OCI-LY1 (cell line): ENCODE data around the gene PLEKHG3.

Source experiments
- H2AFZ ChIP-seq: fragments of 200-600 bp; sonication (generic), shearing (Covaris generic); 2 replicates; pipeline ENCODE4 v1.6.0; 2014; ENCODE audit warnings: antibody characterized with exemption, mild to moderate bottlenecking, low read length
- H3F3A ChIP-seq: fragments of 200-600 bp; sonication (generic), shearing (Covaris generic); 2 replicates; pipeline ENCODE4 v1.6.0; 2014; ENCODE audit warnings: mild to moderate bottlenecking, antibody characterized with exemption, low read length, moderate library complexity; ENCODE audit not compliant: insufficient read depth
- H3K27ac ChIP-seq: fragments of 200-600 bp; sonication (generic); 2 replicates; pipeline ENCODE4 v1.5.1; 2014; ENCODE audit warnings: low read length, mixed run types, mild to moderate bottlenecking, low read depth; ENCODE audit not compliant: poor library complexity, severe bottlenecking
- H3K27me3 ChIP-seq: fragments of 200-600 bp; sonication (generic); 2 replicates; pipeline ENCODE4 v1.6.0; 2014; ENCODE audit warnings: antibody characterized with exemption, mild to moderate bottlenecking, low read length, moderate library complexity; ENCODE audit not compliant: insufficient read depth
- H3K36me3 ChIP-seq: fragments of 200-600 bp; sonication (generic); 2 replicates; pipeline ENCODE4 v1.6.1; 2014; ENCODE audit warnings: mild to moderate bottlenecking, antibody characterized with exemption, low read length, moderate library complexity, mixed read lengths; ENCODE audit not compliant: insufficient read depth
- H3K4me1 ChIP-seq: fragments of 200-600 bp; sonication (generic); 2 replicates; pipeline ENCODE4 v1.5.1; 2014; ENCODE audit warnings: mild to moderate bottlenecking, low read length, moderate library complexity; ENCODE audit not compliant: insufficient read depth, severe bottlenecking
- H3K4me2 ChIP-seq: fragments of 200-600 bp; sonication (generic), shearing (Covaris generic); 2 replicates; pipeline ENCODE4 v1.6.1; 2014; ENCODE audit warnings: low read length
- H3K4me3 ChIP-seq: fragments of 200-600 bp; sonication (generic); 2 replicates; pipeline ENCODE4 v1.5.1; 2014; ENCODE audit warnings: low read length, low read depth, mild to moderate bottlenecking, mixed read lengths; ENCODE audit not compliant: poor library complexity, severe bottlenecking
- H3K79me2 ChIP-seq: fragments of 200-600 bp; shearing (Covaris generic); 2 replicates; pipeline ENCODE4 v1.6.1; 2016; ENCODE audit warnings: mixed run types, low read length, mixed read lengths; ENCODE audit not compliant: insufficient read depth
- H3K9ac ChIP-seq: fragments of 200-600 bp; sonication (generic), shearing (Covaris generic); 2 replicates; pipeline ENCODE4 v1.6.1; 2014; ENCODE audit warnings: mild to moderate bottlenecking, low read length, mixed read lengths
- H3K9me2 ChIP-seq: fragments of 200-600 bp; sonication (generic), shearing (Covaris generic); 2 replicates; pipeline ENCODE4 v1.6.1; 2014; ENCODE audit warnings: low read depth, mild to moderate bottlenecking, low read length, mixed read lengths
- H3K9me3 ChIP-seq: fragments of 200-600 bp; shearing (Covaris generic); 2 replicates; pipeline ENCODE4 v1.6.1; 2014; ENCODE audit warnings: low read length, mixed read lengths
- H4K20me1 ChIP-seq: fragments of 200-600 bp; sonication (generic), shearing (Covaris generic); 2 replicates; pipeline ENCODE4 v1.6.0; 2016; ENCODE audit warnings: mild to moderate bottlenecking, low read length; ENCODE audit not compliant: insufficient read depth
- CTCF ChIP-seq: fragments of 200-600 bp; sonication (generic), shearing (Covaris generic); IDR thresholded peaks from 2 replicates; pipeline ENCODE4 v1.5.1; 2017; ENCODE audit warnings: mild to moderate bottlenecking, antibody characterized with exemption, low read length, moderate library complexity, mixed read lengths
- EZH2 ChIP-seq: fragments of 200-600 bp; sonication (generic), shearing (Covaris generic); IDR thresholded peaks from 2 replicates; pipeline ENCODE4 v1.8.0; 2017; ENCODE audit warnings: borderline replicate concordance, mixed run types, mild to moderate bottlenecking, antibody characterized with exemption, low read length, moderate library complexity, mixed read lengths

PLEKHG3 gene

DNA sequence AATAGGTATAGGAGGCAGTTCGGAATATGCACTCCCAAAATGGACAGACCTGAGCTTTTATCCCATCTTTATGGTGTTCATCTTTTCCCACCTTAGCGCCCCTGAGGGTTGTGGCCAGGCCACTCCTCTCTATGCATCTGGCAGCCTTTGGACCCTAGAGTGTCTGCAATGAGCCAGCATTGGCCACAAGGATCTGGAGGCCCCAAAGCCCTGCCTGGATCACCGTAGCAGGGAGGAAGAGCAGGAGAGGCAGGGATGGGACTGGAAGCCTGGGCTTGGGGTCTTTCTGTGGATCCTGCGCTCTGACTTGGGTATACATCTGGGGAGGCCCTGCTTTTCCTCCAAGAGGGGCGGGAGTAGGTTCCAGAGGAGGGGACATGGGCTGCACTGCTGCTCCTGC is 52.5 kb downstream of the PLEKHG3 start:
- TF ChIP-seq EZH2 (no peak), CTCF (no peak)
- Histone ChIP-seq H3K4me2 (no peak overlapping the region), H2AFZ (no peak overlapping the region)

DNA sequence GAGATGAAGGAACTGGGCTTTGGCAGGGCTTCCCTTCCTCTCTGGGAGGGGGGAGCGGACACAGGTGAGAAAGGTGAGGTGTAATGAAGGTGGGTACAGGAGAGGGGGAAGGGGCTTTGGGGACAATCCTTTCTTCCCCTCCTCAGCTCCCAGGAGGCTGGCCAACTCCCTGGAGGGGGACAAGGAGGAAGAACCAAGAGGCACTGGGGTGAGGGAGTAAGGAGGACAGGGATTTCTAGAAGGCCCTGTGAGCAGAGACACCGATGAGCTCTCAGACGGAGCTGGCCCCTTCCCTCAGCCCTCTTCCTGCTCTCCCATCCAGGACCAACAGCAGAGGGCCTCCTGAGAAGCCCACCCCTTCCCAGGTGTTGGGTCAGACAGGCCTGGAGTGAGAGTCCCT is 53.4 kb downstream of the PLEKHG3 start:
- no peak overlapping the region for H3K27ac ChIP-seq
- H2AFZ ChIP-seq: no peak overlapping the region
- H3K36me3 ChIP-seq: no peaks in the 10 kb centered on the region
- no peak overlapping the region for H3K4me2 ChIP-seq
- no peaks in the 10 kb centered on the region for H3F3A ChIP-seq
- H3K79me2 ChIP-seq: no peaks in the 10 kb centered on the region
- H3K4me1 ChIP-seq: no peaks in the 10 kb centered on the region
- H3K9ac ChIP-seq: no peak overlapping the region
- no peaks in the 10 kb centered on the region for H3K9me2 ChIP-seq
- no peaks in the 10 kb centered on the region for H4K20me1 ChIP-seq
- H3K27me3 ChIP-seq: no peaks in the 10 kb centered on the region
- H3K9me3 ChIP-seq: no peaks in the 10 kb centered on the region
- TF ChIP-seq EZH2 (no peak), CTCF (no peak)
- no peak overlapping the region for H3K4me3 ChIP-seq

More for the DNA sequence above, 52.5 kb downstream of the PLEKHG3 start:
- Histone ChIP-seq H3K4me1 (no peaks in the 10 kb centered on the region), H3K4me3 (no peak overlapping the region), H3K9me2 (no peaks in the 10 kb centered on the region), H3K36me3 (no peaks in the 10 kb centered on the region), H3F3A (no peaks in the 10 kb centered on the region), H3K9me3 (no peaks in the 10 kb centered on the region), H4K20me1 (no peaks in the 10 kb centered on the region), H3K27ac (no peak overlapping the region), H3K9ac (no peak overlapping the region), H3K79me2 (no peaks in the 10 kb centered on the region), H3K27me3 (no peaks in the 10 kb centered on the region)

- H3K79me2 ChIP-seq: no peaks in the 10 kb centered on the region
- no peak overlapping the region for H3K4me3 ChIP-seq
- H3K9ac ChIP-seq: no peak overlapping the region
- H3K27ac ChIP-seq: no peak overlapping the region
- no peak overlapping the region for H2AFZ ChIP-seq
- no peaks in the 10 kb centered on the region for H3K36me3 ChIP-seq
- no peaks in the 10 kb centered on the region for H3F3A ChIP-seq
- H3K9me3 ChIP-seq: no peaks in the 10 kb centered on the region
- TF ChIP-seq EZH2: no peak
- TF ChIP-seq CTCF: no peak
- H3K4me2 ChIP-seq: no peak overlapping the region
- H4K20me1 ChIP-seq: no peaks in the 10 kb centered on the region
- H3K4me1 ChIP-seq: no peaks in the 10 kb centered on the region
- H3K9me2 ChIP-seq: no peaks in the 10 kb centered on the region
- no peaks in the 10 kb centered on the region for H3K27me3 ChIP-seq
These were observed 53.8 kb downstream of the PLEKHG3 start for GRCh38 chr14:64758025-64758521.
